PC-9 (cell line): ENCODE results near the gene SMOC2.

ENCODE experiments used
- EZH2 ChIP-seq: fragments of 200-600 bp; sonication (generic); IDR thresholded peaks from 2 replicates; pipeline ENCODE4 v1.8.0; 2017; ENCODE audit warnings: antibody characterized with exemption, low read depth
- TF ChIP-seq, protein P1 (sequence below): fragments of 200-600 bp; sonication (generic); conservative IDR thresholded peaks from 2 replicates; pipeline ENCODE4 v1.6.1; 2017; ENCODE audit warnings: mixed run types, antibody characterized with exemption, mild to moderate bottlenecking, moderate library complexity

DNA sequence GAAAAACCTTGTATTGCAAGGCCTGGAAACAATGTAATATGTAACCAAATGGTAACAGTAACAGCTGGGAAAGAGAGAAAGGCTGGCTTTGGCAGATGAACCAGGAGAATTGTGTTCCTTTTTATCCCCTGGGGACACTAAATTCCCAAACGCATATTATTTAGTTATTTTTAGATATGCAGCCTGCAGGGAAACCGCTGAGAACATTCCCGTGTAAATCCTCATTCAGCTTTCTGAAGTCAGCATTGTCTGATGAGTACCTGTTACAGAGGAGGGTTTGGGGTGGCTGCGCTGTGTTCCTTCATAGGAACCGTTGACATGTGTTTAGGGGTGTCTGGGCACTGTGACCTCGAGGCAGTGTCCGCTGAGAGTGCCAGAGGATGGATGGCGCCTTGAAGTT is 101.3 kb downstream of the SMOC2 start:
- TF ChIP-seq, protein P1, sequence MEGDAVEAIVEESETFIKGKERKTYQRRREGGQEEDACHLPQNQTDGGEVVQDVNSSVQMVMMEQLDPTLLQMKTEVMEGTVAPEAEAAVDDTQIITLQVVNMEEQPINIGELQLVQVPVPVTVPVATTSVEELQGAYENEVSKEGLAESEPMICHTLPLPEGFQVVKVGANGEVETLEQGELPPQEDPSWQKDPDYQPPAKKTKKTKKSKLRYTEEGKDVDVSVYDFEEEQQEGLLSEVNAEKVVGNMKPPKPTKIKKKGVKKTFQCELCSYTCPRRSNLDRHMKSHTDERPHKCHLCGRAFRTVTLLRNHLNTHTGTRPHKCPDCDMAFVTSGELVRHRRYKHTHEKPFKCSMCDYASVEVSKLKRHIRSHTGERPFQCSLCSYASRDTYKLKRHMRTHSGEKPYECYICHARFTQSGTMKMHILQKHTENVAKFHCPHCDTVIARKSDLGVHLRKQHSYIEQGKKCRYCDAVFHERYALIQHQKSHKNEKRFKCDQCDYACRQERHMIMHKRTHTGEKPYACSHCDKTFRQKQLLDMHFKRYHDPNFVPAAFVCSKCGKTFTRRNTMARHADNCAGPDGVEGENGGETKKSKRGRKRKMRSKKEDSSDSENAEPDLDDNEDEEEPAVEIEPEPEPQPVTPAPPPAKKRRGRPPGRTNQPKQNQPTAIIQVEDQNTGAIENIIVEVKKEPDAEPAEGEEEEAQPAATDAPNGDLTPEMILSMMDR = no peak
- no peak for TF ChIP-seq EZH2
